Skeletal muscle satellite cell (primary cell): ENCODE results near the gene MOCOS.

Source experiments
- H3K27me3 ChIP-seq: 2 replicates; pipeline ENCODE4 v1.7.0; 2013; ENCODE audit warnings: low read length; ENCODE audit not compliant: control insufficient read depth, insufficient read depth
- H3K36me3 ChIP-seq: 2 replicates; pipeline ENCODE4 v1.7.0; 2013; ENCODE audit warnings: mild to moderate bottlenecking, control low read depth, low read length; ENCODE audit not compliant: insufficient read depth
- H3K4me1 ChIP-seq: 2 replicates; pipeline ENCODE4 v1.7.0; 2013; ENCODE audit warnings: low read length; ENCODE audit not compliant: control insufficient read depth, insufficient read depth
- H3K4me2 ChIP-seq: 2 replicates; pipeline ENCODE4 v1.7.0; 2013; ENCODE audit warnings: mild to moderate bottlenecking, low read length
- H3K4me3 ChIP-seq: 2 replicates; pipeline ENCODE4 v1.7.0; 2013; ENCODE audit warnings: low read length
- H3K9ac ChIP-seq: 2 replicates; pipeline ENCODE4 v1.7.0; 2013; ENCODE audit warnings: mild to moderate bottlenecking, low read depth, low read length, moderate library complexity
- H3K9me3 ChIP-seq: replicated peaks from 2 replicates; pipeline ENCODE4 v1.7.0; 2013; ENCODE audit warnings: mild to moderate bottlenecking, control low read depth, low read length

The MOCOS gene

DNA sequence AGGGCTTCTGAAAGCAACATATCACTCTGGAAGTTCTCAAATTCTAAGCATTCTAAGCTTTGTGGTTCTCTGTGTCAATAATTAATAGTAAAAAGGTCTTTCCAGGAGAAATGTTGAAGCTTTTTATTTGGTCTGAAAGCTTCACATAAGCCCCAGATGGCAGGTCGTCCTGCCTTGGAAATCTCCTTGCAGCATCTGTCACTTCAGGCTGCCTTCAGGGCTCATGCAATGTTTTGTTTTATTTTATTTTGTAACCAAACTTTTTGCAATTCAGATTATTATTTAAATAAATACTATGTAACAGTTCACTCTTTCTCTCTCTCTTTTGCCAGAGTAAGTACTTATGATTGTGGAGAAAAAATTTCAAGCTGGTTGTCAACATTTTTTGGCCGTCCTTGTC is 63.5 kb downstream of the MOCOS start:
- Histone ChIP-seq H3K9ac (no peak overlapping the region), H3K4me1 (no peaks in the 10 kb centered on the region), H3K4me2 (no peak overlapping the region), H3K4me3 (no peak overlapping the region), H3K9me3 (no peaks in the 10 kb centered on the region), H3K27me3 (no peaks in the 10 kb centered on the region), H3K36me3 (peaks cover 18% of the 10 kb centered on the region)

- H3K9me3 ChIP-seq, result no peaks in the 10 kb centered on the region
- H3K27me3 ChIP-seq, result no peaks in the 10 kb centered on the region
- no peaks in the 10 kb centered on the region for H3K4me1 ChIP-seq
- H3K36me3 ChIP-seq, result peaks cover 17% of the 10 kb centered on the region
- H3K9ac ChIP-seq, result no peak overlapping the region
- no peak overlapping the region for H3K4me2 ChIP-seq
- H3K4me3 ChIP-seq, result no peak overlapping the region
Measured at GRCh38 chr18:36255072-36255698, 67.9 kb downstream of the MOCOS start.

- Histone ChIP-seq H3K27me3 (no peaks in the 10 kb centered on the region), H3K4me1 (no peaks in the 10 kb centered on the region), H3K9me3 (no peaks in the 10 kb centered on the region), H3K9ac (no peak overlapping the region), H3K36me3 (peaks cover 17% of the 10 kb centered on the region), H3K4me2 (no peak overlapping the region), H3K4me3 (no peak overlapping the region)
Measured at GRCh38 chr18:36256094-36256493, 68.8 kb downstream of the MOCOS start.

DNA sequence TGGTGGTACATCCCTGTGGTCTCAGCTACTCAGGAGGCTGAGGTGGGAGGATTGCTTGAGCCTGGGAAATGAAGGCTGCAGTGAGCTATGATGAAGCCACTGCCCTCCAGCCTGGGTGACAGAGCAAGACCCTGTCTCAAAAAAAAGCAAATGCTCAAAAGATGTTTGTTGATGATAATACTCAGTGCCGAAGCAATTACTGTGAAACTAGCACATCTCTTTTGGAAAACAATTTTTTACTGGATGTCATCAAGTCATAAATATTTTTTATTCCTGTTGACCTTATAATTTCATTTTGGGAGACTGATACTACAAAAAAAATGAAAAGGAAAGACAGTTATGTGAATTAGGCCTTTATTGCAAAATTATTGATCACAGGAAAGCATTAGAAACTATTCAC is 75.7 kb downstream of the MOCOS start:
- Histone ChIP-seq H3K9ac (no peak overlapping the region), H3K9me3 (no peaks in the 10 kb centered on the region), H3K27me3 (no peaks in the 10 kb centered on the region), H3K4me1 (no peaks in the 10 kb centered on the region), H3K4me2 (no peak overlapping the region), H3K4me3 (no peak overlapping the region), H3K36me3 (peaks cover 10% of the 10 kb centered on the region)

GRCh38 chr18:36264283-36264682 is 77.0 kb downstream of the MOCOS start:
- no peaks in the 10 kb centered on the region for H3K27me3 ChIP-seq
- H3K9ac ChIP-seq, result no peak overlapping the region
- H3K4me3 ChIP-seq, result no peak overlapping the region
- H3K36me3 ChIP-seq, result peaks cover 12% of the 10 kb centered on the region
- H3K4me1 ChIP-seq, result no peaks in the 10 kb centered on the region
- H3K4me2 ChIP-seq, result no peak overlapping the region
- H3K9me3 ChIP-seq, result no peaks in the 10 kb centered on the region

DNA sequence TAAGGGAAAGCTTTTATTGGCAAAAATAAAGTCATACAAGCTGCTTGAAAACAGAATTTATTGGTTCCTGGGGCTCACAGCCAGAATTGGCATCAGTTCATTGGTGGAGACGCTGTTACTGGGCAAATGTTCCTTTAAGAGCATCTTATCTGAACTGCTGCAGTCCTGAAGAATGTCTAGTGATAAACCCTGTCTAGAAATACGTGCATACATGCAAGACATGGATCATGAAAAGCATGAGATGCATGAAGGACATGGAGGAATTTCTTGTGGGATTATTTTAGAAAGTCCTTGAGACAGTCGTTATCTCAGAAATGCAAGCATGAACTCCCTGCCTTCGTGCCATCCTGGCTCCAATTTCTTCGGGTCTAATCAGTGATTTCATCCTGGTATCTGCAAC is 77.7 kb downstream of the MOCOS start:
- peaks cover 17% of the 10 kb centered on the region for H3K36me3 ChIP-seq
- no peak overlapping the region for H3K9ac ChIP-seq
- no peaks in the 10 kb centered on the region for H3K4me1 ChIP-seq
- no peaks in the 10 kb centered on the region for H3K9me3 ChIP-seq
- H3K27me3 ChIP-seq, result no peaks in the 10 kb centered on the region
- H3K4me2 ChIP-seq, result no peak overlapping the region
- no peak overlapping the region for H3K4me3 ChIP-seq

DNA sequence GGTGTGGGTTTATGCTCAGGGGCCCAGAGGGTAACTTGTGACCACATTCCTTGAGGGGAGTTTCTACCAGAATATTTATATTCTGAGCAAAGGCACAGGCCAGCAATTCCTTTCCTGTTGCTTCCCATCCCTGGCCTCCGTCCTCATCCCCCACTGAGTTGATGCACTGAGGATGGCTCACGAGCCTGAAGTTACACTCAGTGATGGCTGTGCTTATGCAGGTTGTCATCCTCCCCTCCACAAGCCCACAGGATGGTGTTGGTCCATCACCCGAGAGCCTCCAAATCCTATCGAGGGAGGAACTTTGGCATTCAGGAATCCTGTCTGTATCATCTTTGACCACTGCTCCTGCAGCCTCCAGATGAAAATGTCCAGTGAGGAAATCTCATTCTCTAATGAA is 81.9 kb downstream of the MOCOS start:
- H3K27me3 ChIP-seq, result no peaks in the 10 kb centered on the region
- no peak overlapping the region for H3K4me3 ChIP-seq
- peaks cover 20% of the 10 kb centered on the region for H3K36me3 ChIP-seq
- H3K9me3 ChIP-seq, result no peaks in the 10 kb centered on the region
- H3K4me1 ChIP-seq, result no peaks in the 10 kb centered on the region
- H3K9ac ChIP-seq, result no peak overlapping the region
- no peak overlapping the region for H3K4me2 ChIP-seq

DNA sequence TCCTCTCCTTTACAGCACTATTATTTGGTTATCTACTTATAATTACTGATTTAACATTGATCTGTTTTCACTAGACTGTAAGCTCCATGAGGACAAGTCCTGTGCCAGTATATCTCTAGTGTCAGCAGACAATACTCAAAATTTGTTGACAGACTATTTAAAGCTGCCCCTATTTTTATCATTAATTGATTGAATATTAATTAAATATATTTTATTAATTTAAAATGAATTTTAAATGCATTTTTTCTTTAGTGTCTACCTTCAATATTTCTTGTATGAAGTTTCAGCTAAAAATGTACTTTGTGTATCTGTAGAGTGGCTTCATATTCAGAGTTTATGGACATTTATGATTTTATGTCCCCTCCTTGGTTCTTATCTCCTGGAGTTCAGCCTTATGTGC is 83.9 kb downstream of the MOCOS start:
- Histone ChIP-seq H3K27me3 (no peaks in the 10 kb centered on the region), H3K36me3 (peaks cover 18% of the 10 kb centered on the region), H3K9me3 (no peaks in the 10 kb centered on the region), H3K4me3 (no peak overlapping the region), H3K4me2 (no peak overlapping the region), H3K4me1 (no peaks in the 10 kb centered on the region), H3K9ac (no peak overlapping the region)

GRCh38 chr18:36273347-36273746 is 86.0 kb downstream of the MOCOS start:
- no peak overlapping the region for H3K4me3 ChIP-seq
- peaks cover 13% of the 10 kb centered on the region for H3K36me3 ChIP-seq
- H3K9me3 ChIP-seq, result no peaks in the 10 kb centered on the region
- no peaks in the 10 kb centered on the region for H3K27me3 ChIP-seq
- no peak overlapping the region for H3K9ac ChIP-seq
- H3K4me2 ChIP-seq, result no peak overlapping the region
- H3K4me1 ChIP-seq, result no peaks in the 10 kb centered on the region

- Histone ChIP-seq H3K4me2 (no peak overlapping the region), H3K4me3 (no peak overlapping the region), H3K9me3 (no peaks in the 10 kb centered on the region), H3K27me3 (no peaks in the 10 kb centered on the region), H3K9ac (no peak overlapping the region), H3K36me3 (peaks cover 9% of the 10 kb centered on the region), H3K4me1 (no peaks in the 10 kb centered on the region)
Measured at GRCh38 chr18:36274083-36274715, 86.9 kb downstream of the MOCOS start.

DNA sequence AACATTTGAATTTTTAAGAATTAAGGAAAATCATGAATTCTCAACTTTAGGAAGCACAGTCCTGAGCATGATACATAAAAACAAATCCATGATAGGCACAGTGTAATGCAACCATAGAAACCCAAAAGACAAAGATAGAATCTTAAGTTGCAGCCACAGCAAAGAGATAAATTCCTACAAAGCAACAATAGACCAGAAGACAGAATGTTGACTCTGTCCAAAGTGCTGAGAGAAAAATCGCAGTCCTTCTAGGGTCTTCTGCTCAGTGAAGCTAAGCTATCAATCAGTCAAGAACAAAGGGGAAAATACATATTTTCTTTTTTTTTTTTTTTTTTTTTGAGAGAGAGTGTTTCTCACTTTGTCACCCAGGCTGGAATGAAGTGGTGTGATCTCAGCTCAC is 88.3 kb downstream of the MOCOS start:
- no peaks in the 10 kb centered on the region for H3K9me3 ChIP-seq
- H3K9ac ChIP-seq, result no peak overlapping the region
- no peaks in the 10 kb centered on the region for H3K36me3 ChIP-seq
- no peaks in the 10 kb centered on the region for H3K4me1 ChIP-seq
- H3K27me3 ChIP-seq, result no peaks in the 10 kb centered on the region
- no peak overlapping the region for H3K4me3 ChIP-seq
- no peak overlapping the region for H3K4me2 ChIP-seq

- Histone ChIP-seq H3K36me3 (no peaks in the 10 kb centered on the region), H3K4me1 (no peaks in the 10 kb centered on the region), H3K9me3 (no peaks in the 10 kb centered on the region), H3K27me3 (no peaks in the 10 kb centered on the region), H3K4me2 (no peak overlapping the region), H3K4me3 (no peak overlapping the region), H3K9ac (no peak overlapping the region)
Measured at GRCh38 chr18:36279001-36279400, 91.7 kb downstream of the MOCOS start.
